SW 1271 (cell line): ENCODE data around the gene LY6G5C.

ENCODE experiments used
- DNase-seq, 2 experiments: peaks; one replicate each; lab custom pipeline; 2025; lab: John Stamatoyannopoulos, UW

Gene LY6G5C, protein sequence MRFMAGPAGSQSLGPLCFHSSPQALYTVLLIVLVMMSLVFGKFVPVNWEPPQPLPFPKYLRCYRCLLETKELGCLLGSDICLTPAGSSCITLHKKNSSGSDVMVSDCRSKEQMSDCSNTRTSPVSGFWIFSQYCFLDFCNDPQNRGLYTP

DNA sequence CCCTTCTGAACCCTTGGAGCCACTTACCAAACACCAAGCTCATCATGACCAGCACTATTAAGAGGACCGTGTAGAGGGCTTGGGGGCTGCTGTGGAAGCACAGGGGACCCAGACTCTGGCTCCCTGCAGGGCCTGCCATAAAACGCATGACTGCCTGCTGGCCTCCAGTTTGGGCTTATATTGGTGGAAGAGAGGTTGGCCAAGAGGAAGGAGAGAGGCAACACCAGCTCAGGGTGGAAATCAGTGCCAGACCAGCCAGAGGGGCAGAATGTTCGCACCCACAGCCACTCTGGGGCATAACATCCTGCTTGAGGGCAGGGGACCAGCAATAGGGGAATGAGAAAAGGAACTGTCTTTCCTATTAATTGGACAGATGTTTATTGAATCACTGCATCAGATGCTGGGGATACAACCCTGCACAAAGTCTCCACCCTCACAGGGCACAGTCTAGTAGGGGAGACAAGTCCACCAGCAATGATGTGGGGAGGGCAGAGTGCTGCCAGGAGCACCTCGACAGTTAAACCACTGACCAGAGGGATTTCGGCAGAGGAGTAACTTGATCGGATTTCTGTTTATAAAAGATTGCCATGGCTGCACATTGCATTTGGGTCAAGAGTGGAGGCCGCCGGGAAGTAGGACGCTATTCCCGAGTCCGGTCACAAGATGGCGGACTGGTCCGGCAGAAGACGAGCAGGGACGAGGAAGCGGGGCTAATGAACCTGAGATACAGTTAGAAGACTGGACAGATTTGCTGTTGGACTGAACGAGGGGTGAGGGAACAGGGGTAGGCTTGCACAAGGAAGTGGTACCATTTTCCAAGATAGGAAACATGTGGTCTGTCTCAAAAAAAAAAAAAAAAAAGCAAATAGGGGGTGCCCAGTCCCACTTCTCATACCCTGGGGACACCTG is at the start of gene LY6G5C:
Gene LY6G5C (minus strand): TSS at position 842 of the 909 bp plus-strand sequence. CDS start 694 bp downstream, at position 148.
- peak in 1 of 2 experiments; percentile 86 for DNase-seq

DNA sequence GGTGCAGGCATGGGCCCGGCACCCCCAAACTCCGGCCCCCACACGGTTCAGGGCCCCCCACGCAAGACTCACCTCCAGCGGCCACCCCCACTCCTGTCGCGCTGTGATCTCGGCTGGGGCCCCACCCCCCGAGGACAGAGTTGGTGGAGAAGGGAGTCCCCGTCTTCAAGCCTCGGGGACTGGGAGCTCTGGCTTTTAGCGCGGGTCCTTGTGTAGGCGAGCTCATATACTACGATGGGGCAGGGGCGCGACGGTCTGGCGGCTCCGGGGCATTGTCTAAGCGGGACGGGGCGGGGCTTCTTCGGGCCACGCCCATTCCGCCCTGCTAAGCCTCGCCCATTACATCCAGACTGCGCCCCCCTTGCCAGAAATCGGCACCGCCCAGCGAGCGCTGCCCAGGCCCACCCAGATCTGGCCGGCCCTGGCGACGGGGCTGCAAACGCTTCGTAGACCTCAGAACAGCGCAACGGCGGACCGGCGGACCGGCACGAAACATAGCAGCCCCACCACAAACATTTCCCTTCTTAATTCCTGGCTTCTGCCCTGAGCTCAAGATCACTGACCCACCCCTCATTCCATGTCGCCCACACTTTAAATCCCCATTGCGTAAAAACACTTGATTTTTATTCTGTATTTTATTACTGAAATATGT is 49.2 kb upstream of the LY6G5C start:
- DNase-seq, result peak; percentile 79 to 86

DNA sequence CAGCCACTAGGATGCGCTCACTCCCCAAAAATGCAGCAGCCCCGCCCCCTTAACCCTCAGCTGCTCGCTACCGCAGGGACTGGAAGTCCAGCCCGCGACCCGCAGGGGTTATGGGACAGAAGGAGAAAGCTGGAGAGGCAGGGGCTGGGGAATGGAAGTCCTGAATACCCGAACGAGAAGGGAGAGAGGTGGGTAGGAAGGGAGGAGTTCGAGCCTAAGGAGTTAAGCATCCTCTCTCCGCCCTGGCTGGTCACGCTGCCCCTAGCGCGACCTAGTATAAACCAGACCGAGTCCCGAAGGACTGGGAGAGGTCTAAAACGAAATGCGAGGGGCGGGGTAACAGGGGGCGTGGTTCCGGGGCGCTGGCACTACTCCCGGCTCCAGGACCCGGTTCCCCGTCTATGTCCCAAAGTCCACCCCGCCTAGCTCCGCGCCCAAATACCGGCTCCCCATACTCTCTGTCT is 48.7 kb upstream of the LY6G5C start:
- DNase-seq, result peak; percentile 84 to 93

DNA sequence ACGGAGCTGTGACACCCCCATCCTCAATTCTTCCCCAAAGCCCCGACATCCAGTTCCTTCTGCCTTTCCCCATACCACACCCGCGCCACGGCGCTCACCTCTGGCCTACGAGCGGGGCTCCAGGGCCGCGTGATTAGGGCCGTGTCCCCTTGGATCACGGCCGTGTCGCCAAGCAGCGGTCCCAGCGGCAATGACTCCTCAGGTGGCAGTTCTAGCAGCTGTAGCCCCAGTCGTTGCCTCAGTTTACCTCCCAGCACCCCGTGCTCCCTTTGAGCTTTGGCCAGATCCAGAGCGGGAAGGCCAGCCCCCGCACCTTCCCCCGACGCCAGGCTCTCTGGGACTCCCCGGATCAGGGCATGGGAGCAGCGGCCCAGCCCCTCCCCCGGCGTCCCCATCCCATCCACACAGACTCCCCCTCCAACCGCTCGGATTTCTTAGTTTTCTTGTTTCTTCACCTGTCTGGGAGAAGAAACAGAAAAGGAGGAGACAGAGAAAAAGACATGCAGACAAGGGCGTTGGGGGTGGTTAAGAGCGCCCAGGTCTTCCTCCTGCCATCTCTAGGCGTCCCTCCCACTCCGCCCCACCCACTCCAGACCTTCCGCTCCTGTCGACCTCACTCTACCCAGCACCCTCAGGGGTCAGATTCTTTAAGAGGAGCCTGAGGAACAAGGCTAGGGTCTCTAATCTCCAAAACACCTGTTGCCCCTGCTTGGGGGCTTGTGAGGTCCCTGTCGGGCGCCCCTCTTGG is 48.1 kb upstream of the LY6G5C start, which contains the start of gene DDAH2:
Gene DDAH2 (minus strand): TSS at position 533 of the 748 bp plus-strand sequence. CDS start 138 bp downstream, at position 395.
- no peak for DNase-seq

DNA sequence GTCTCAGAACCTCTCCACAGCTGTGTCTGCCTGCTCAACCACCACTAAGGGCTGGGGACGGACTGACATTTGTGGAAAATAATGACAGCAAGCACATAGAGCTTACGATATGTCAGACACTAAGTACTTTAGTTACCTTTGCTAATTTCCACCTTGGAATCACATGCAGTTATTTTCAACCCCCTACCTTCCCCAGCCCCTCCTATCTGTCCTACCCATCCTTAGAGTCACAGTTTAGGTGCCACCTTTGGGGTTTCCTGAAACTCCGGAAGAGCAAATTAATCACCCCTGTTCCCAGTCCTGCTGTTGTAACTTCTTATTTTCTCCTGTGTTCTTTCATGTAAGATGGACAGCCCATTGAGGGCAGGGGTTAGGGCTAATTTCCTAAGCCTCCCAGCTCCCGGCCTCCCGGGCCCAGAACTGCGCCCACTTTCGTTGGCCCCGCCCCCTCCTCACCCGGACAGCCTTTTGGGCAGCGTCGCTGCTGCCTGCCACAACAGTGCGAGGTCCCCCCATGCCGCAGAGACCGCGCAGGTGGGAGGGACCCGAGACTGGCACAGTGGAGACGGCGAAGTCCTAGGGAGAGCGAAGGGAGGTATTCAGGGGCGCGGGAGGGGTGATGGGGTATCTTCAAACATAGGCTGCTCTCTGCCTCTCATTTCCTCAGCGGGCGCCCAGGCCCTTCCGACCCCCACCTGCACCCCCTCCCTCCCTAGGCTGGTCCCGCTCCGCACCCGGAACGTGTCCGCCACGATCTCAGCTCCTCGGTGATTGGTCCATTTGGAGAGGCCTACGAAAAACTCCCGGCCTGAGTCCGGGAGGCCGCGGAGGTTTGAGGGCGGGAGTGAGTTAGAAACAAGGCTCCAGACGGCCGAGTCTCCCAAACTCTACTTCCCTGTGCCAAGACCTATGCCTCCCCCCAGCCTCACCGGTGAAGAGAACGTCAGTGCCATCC is 47.1 kb upstream of the LY6G5C start:
- no peak for DNase-seq

DNA sequence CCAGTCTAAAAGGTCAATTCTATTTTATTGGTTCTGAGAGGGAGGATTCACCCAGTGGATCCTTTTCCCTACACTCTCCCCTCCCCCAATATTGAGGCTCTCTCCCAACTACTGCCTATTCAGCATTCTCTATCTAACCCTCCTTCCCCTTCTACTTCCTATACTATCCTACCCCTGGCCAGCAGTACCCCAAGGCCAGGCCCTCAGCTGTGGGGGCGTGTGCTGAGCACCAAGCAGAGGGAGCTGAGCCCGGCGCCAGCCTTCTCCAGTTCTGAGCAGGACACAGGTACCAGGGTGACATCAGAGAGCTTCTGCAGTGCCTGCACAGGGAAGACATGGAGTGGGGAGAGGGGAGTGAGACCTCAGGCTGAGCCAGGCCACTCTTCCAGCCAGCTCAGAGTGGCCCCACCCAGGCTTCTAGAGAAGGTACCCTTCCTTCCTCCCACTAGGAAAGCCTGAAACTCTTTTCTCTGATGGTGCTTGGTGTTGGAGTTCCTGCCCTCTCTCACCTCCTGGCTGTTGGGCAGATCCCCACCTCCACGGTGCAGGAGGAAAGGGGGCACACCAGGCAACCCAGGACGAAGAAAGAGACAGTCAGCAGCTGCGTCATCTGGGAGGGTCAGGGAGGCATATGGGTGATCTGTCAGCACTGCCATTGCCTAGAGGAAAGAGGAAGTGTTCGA is 46.3 kb upstream of the LY6G5C start:
- no peak for DNase-seq

DNA sequence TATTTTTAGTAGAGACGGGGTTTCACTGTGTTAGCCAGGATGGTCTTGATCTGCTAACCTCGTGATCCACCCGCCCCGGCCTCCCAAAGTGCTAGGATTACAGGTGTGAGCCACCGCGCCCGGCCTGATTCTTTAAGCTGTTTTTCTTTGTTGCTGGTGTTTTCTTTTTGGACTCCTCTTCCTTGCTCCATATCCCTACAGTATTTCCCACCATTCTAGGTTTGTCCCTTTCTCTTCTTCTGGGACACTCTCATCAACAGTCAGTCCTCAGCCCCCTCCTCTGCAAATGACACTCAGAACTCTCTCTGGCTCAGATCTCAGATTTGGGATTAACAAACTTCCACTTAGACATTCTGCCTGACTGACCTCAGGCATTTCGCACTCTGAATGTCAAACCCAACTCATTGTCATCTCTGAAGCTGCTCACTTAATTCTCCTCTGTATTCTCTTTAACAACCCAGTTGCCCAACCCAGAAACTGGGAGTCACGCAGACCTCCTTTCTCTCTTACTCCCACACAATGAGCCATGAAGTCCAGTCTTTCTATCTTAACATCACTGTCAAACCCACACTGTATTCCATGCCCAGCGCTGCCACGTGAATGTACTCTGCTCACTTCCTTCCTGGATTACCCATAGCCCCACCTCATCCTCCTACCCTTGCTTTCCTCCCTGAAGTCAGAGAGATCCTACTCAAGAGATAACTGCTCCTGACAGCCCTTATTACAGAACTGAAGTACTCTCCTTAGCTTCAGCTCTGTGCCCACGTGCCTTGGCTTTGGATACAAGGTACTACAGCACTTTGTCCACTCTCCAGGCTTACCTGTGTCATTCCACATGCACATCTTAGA is 44.9 kb upstream of the LY6G5C start:
- no peak for DNase-seq

DNA sequence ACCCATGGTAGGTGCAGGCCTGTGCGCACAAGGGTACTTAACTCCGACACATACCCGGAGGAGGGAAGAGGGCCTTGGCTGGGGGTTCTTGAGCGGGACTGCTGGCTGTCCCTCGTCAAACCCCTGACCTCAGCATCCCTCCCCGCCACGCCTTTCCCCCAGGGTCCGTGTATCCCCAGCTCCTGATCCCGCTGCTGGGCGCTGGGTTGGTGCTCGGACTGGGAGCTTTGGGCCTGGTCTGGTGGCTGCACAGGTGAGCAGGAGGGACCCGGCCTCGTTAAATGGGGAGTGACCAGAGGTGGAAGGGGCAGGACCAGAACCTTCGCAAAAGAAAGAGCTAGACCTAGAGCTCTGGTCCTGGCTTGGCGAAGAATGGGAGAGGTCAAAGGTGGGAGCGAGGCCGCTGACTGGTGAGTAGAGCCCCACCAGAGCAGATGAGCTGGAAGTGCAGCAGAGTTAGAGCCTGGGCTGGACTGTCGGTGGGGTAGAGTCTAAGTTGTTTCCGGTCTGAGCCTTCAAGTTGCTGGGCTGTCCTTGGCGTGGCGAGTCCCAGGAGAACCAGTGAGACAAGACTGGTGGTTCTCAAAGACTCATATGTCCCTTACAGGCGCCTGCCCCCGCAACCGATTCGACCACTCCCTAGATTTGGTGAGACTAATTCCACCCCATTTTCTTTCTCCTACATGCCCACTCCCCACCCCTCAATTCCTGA is 43.3 kb upstream of the LY6G5C start:
- no peak for DNase-seq

DNA sequence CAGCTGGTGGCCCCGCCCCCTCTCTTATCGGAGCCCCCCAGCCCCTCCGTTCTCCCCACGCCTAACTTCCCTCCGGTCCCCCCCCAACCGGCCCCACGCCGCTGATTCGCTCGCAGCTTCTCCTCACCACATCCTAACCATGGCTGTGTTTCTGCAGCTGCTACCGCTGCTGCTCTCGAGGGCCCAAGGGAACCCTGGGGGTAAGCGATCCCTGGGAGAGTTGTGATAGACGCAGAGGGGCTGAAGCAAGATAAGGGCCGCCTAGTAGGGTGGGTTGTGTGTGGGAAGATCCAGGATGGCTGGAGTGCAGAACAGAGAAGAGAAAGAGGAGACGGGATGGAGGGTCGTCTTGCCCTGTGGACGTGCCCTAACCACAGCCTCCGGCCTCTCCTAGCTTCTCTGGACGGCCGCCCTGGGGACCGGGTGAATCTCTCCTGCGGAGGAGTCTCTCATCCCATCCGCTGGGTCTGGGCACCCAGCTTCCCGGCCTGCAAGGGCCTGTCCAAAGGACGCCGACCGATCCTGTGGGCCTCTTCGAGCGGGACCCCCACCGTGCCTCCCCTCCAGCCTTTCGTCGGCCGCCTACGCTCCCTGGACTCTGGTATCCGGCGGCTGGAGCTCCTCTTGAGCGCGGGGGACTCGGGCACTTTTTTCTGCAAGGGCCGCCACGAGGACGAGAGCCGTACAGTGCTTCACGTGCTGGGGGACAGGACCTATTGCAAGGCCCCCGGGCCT is 42.5 kb upstream of the LY6G5C start, which contains the start of gene MPIG6B:
Gene MPIG6B (plus strand): TSS at position 129 of the 735 bp plus-strand sequence. CDS start 11 bp downstream, at position 140.
- no peak for DNase-seq

DNA sequence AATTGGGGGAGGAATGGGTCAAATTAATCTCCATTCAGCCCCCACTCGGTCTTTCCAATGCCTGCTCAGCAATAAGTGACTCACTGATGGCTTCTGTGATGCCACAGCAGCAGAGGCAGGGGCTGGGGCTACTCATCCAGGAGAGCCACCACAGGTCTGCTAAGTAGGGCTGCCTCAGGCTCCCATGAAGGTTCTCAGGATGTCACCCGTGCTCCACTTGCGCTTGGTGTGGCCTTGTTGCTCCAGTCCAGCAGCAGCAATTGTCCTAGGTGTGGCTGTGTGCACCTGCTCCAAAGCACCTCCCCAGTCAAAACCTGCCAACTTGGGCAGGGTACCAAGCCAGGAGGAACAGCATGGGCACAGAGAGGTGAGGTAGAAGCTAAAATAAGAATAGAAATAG is 41.3 kb upstream of the LY6G5C start:
- DNase-seq, result no peak

DNA sequence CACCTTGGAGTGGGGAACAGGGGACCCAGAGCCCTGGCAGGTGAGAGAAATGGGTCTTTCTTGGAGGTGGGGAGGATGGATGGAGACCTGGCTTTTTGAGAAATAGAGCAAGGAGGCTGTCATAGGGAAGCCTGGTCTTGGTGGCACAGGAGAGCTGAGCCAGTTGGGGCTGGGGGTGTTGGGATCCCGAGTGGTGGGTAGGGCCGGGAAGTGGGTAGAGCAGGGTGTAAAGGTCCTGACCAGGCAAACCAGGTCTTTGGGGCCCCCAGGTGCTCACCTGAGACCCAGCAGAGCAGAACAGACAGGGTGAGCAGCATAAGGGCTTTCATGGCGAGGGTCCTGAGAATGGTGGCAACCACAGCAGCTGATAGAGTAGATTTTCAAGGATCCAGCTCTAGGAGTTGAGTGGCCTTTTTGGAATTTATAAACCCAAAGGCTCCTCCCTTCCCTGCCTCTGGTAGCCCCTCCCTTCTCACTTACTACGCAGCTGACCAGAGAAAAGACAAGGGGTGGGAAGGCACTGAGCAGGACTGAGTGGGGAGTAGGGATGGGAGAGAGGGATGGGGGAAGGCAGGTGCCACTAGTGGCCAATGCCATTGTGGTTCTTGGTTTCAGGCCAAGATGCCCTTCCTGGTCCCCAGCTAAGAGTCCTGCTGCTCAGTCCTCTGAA is 40.6 kb upstream of the LY6G5C start, which contains the start of gene LY6G6C:
Gene LY6G6C (minus strand): TSS at position 396 of the 670 bp plus-strand sequence. CDS start 67 bp downstream, at position 329.
- DNase-seq, result no peak

DNA sequence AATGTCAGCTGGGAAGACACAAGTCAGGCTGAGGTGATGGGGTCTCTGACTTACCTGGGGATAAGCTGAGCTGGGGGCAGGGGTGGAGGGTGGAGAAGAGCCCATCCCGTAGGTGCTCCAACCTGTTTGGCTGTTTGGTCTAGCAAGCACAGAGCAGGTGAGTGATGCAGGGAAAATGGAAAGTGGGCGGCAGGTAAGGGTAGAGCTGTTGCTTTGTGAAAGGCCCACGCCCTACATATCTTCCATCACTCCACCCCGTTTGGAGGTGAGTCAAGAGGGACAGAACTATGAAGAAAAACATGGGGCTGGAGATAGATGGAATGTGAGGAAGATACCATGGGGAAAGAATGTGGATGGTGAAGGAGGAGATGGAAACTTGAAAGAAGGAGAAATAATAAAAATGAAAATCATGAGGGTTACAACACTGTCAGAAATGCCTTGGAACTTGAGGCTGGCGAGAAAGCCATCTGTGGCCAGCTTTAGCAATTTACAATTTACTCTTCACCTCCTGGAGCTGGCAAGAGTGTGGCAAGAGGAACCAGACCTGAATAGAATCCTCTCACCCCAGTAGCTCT is 39.4 kb upstream of the LY6G5C start:
- no peak for DNase-seq

DNA sequence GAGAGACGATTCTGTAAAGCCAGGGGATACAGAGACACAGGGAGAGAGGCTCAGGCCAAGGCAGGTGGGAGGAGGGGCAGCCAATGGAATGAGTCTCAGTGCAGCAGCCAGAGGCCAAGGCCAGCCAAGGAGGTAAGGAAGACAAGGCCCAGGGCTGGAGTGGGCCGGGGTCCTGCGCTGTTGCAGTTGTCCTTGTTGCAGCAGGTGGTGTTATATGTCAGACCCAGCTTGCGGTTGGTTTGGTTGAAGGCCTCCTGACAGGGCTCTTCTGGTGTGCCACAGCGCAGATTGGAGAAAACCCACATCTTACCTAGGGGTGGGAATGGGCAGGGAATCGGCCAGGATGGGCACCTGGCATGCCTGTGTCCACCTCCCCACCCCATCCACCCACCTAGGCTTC is 38.1 kb upstream of the LY6G5C start:
- DNase-seq, result no peak

DNA sequence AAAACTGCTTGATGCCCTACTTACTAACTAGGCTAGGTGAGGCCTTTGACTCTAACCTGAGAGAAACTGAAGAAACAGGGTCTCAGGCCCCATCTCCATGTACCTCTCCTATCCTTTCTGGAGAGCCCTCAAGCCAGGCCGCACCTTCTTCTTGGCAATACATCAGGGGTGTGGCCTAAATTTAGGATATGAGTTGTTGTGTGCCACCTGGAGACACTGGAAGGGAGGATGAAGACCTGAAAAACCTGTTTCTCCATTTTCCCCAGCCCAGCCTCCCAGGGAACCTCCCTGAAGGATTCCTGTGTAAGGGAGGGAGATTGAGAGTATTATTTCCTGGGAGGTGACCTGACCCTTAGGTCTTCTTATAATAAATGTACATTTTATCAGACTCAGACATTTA is 37.4 kb upstream of the LY6G5C start:
- no peak for DNase-seq

DNA sequence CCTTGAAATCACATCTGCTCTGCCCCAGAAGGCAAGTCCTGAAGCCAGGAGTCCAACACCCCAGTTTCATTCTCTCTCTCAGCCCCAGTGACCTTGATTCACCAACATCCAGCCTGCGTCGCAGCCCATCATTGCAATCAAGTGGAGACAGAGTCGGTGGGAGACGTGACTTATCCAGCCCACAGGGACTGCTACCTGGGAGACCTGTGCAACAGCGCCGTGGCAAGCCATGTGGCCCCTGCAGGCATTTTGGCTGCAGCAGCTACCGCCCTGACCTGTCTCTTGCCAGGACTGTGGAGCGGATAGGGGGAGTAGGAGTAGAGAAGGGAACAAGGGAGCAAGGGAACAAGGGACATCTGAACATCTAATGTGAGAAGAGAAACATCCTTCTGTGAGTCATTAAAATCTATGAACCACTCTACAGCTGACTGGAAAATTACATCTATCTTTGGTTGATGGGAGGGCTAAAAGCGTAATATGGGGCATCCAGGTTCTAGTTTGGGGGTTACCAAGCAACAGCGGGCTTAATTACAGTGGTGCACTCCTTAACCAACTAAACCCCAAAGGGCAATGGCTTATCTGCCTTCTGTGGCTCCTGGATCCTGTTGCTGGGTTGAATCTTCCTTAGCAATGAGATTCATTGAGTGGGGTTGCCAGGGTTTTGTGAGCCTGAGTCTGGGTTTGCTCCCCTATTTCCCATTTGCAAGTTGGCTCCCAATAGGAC is 36.8 kb upstream of the LY6G5C start:
- no peak for DNase-seq
